Heart left ventricle (tissue), 16 donors: ENCODE measurements around the gene IL18BP. TPM values are rescaled to one million over a fixed set of nuclear protein-coding genes. Genes with fewer than 3 reads are reported as not detected.
A peak's percentile ranks its signal among the peaks of the same experiment; 100 is the strongest.

Source experiments
- ATAC-seq, 4 donors: fragments of 200-7000 bp; cut with Tn5 transposase; one replicate each; pipeline ENCODE4 v1.9.1; 2020 to 2022; ENCODE audit warnings: moderate library complexity in 4 of 4, mild to moderate bottlenecking in 3 of 4, moderate number of reproducible peaks in 1 of 4
- DNase-seq, 5 donors: peaks; one replicate each; pipeline ENCODE4 v3.0.0-alpha.2; 2020
- H3K27ac ChIP-seq, 12 donors: fragments of 200-600 bp; sonication (generic) in 4 of 12; one replicate each; pipeline versions ENCODE4 v1.5.0 to v1.8.0; 2016 to 2022; ENCODE audit warnings: mild to moderate bottlenecking in 2 of 12
- H3K27me3 ChIP-seq, 9 donors: fragments of 200-600 bp; sonication (generic) in 2 of 9; one replicate each; pipeline versions ENCODE4 v1.5.1 to v1.8.0; 2016 to 2022; ENCODE audit warnings: mild to moderate bottlenecking in 3 of 9
- H3K36me3 ChIP-seq, 9 donors: fragments of 200-600 bp; sonication (generic) in 2 of 9; one replicate each; pipeline versions ENCODE4 v1.5.0 to v1.8.0; 2018 to 2022; ENCODE audit warnings: mild to moderate bottlenecking in 2 of 9
- H3K4me1 ChIP-seq, 12 donors: fragments of 200-600 bp; sonication (generic) in 4 of 12; one replicate each; pipeline versions ENCODE4 v1.5.0 to v1.8.0; 2016 to 2022; ENCODE audit warnings: mild to moderate bottlenecking in 3 of 12
- H3K4me3 ChIP-seq, 12 donors: fragments of 200-600 bp; sonication (generic) in 4 of 12; one replicate each; pipeline versions ENCODE4 v1.5.0 to v1.8.0; 2017 to 2022; ENCODE audit warnings: mild to moderate bottlenecking in 9 of 12, moderate library complexity in 4 of 12
- H3K9me3 ChIP-seq, 12 donors: fragments of 200-600 bp; sonication (generic) in 4 of 12; one replicate each; pipeline versions ENCODE4 v1.5.0 to v1.8.0; 2016 to 2022; ENCODE audit warnings: mild to moderate bottlenecking in 1 of 12
- CTCF ChIP-seq, 12 donors: fragments of 200-600 bp; sonication (generic) in 4 of 12; IDR thresholded peaks; one replicate each; pipeline versions ENCODE4 v1.5.0 to v1.8.0; 2018 to 2022; ENCODE audit warnings: antibody characterized with exemption in 12 of 12, mild to moderate bottlenecking in 5 of 12
- POLR2A ChIP-seq, 2 donors: fragments of 450-650 bp; IDR thresholded peaks; one replicate each; pipeline ENCODE4 v1.6.1; 2017; ENCODE audit warnings: antibody characterized with exemption in 2 of 2, mild to moderate bottlenecking in 2 of 2, moderate library complexity in 2 of 2
- WGBS, 4 donors: extraction: QIAGEN DNeasy Blood & Tissue Kit in 2 of 4; methylation state at CpG; one replicate each; pipeline versions ENCODE4 v1.1.5 to v1.1.7; 2013 to 2018; 5-methylcytosine and 5-hydroxymethylcytosine counted together
- intact Hi-C, 10 donors: fragments of 100-400 bp; cut with DNase I; formaldehyde crosslinking; loops; one replicate each; pipeline versions ENCODE4 v1.11.1 to v1.14.2; 2022
- polyA plus RNA-seq, 2 donors: library from polyadenylated mRNA; stranded (reverse); fragments of 200-250 nt; gene quantifications; one replicate each; pipeline ENCODE4 v1.2.3, GENCODE V29; 2013
- total RNA-seq, 9 donors: library from RNA; depleted of rRNA in 2 of 9; stranded (reverse); fragments of >200 nt in 2 of 9; fragmentation: NEBNext Ultra II Directional in 3 of 9; extraction: Animal tissue kit (Norgen Biotek cat#: 25700) in 3 of 9; gene quantifications; one replicate each; pipeline versions ENCODE4 v1.1.0 to v1.2.4, GENCODE V29; 2016 to 2023
- donor health status: ischemic (EF 13 %, LVEDD 7.1; RV severe dilation, severe dysfunction).
- donor health status: healthy with polysubstance abuse.
- donor health status: DM: no; HTN: yes; CAD: no.
- donor health status: DM: no; HTN: no; CAD: no.
- donor health status: ischemic (EF 25% LVEDD 6.9; RV normal size, moderate dysfunction).
- donor health status: ischemic (EF 25% LVEDD 5.7; RV mildly dilated, moderate dysfunction).
- donor health status: healthy.
- donor health status: DM: yes; HTN: yes; CAD: no.
- donor health status: ischemic (EF 35%, LVEDD 5.7; RV mildly dilated, moderate dysfunction).
- donor health status: nonischemic (EF 11% LVEDD 7.7; RV severe dilation, severe dysfunction).
- donor health status: DM: yes; HTN: yes; CAD: no.
- donor health status: PGD.
- donor health status: ischemic (EF 29% LVEDD 5.4; RV normal size, mild dysfunction).
- donor health status: nonischemic (EF 23%, LVEDD 6.1; RV moderate dilation, normal function).

IL18BP gene
- total and polyA plus RNA-seq, 11 donors: 1.1 to 86.5 (median 4.4) TPM

- 86 to 93% (median 89%) methylated on average over 5 of the region's 5 CpGs for WGBS, 4 donors
Measured at GRCh38 chr11:72045849-72046248, 47.1 kb downstream of the IL18BP start.

GRCh38 chr11:72048766-72049460 lies 50.2 kb downstream of the IL18BP start:
- no peaks in the 10 kb centered on the region for H3K9me3 ChIP-seq
- DNase-seq: peak in 1 of 5 donors; percentile 19
- TF ChIP-seq CTCF (IDR thresholded peaks at IDR 0.05) (no peak), POLR2A (IDR thresholded peaks at IDR 0.05) (no peak)
- H3K27ac ChIP-seq: peak overlapping the region in 9 of 12 donors; percentile 2 to 58 (median 33)
- H3K27me3 ChIP-seq: no peaks in the 10 kb centered on the region
- intact Hi-C loops: no loop called here
- H3K36me3 ChIP-seq: peaks cover 0 to 32% (median 0%) of the 10 kb centered on the region in 9 donors
- WGBS, 4 donors: 81 to 92% (median 84%) methylated on average over 3 of the region's 3 CpGs
- peak in 1 of 4 donors; percentile 73 for ATAC-seq
- no peak overlapping the region for H3K4me3 ChIP-seq
- H3K4me1 ChIP-seq: peaks cover 0 to 12% (median 6%) of the 10 kb centered on the region in 12 donors

More at GRCh38 chr11:72045849-72046248, 47.1 kb downstream of the IL18BP start:
- intact Hi-C loops: no loop called here
- TF ChIP-seq POLR2A (IDR thresholded peaks at IDR 0.05) (no peak), CTCF (IDR thresholded peaks at IDR 0.05) (no peak)
- Histone ChIP-seq H3K36me3 (peaks cover 0 to 32% (median 0%) of the 10 kb centered on the region in 9 donors), H3K4me1 (peaks cover 0 to 30% (median 20%) of the 10 kb centered on the region in 12 donors), H3K27ac (peak overlapping the region in 1 of 12 donors; percentile 15), H3K9me3 (no peaks in the 10 kb centered on the region), H3K27me3 (no peaks in the 10 kb centered on the region), H3K4me3 (no peak overlapping the region)
- DNase-seq (no peak), ATAC-seq (no peak)

Other genes starting within 250 kb of the IL18BP start
- not detected for gene DEFB108B, start 165.7 kb upstream of the IL18BP start, total RNA-seq
- not detected for gene DEFB108B, start 165.7 kb upstream of the IL18BP start, polyA plus RNA-seq
- gene DEFB131B, start 120.5 kb upstream of the IL18BP start, total RNA-seq: not detected
- gene DEFB131B, start 120.5 kb upstream of the IL18BP start, polyA plus RNA-seq: not detected
- gene XNDC1N, start 70.3 kb upstream of the IL18BP start, total RNA-seq: 1 to 10 TPM in 7 of 9 donors, under 1 TPM in 1, not detected in 1; 0.95 to 5.3 (median 2.8) TPM
- 1 to 10 TPM; 1.2 to 2.9 TPM for gene XNDC1N, start 70.3 kb upstream of the IL18BP start, polyA plus RNA-seq
- gene RNF121, start 69.9 kb upstream of the IL18BP start, total RNA-seq: 10 to 100 TPM; 15.4 to 28.2 (median 22.0) TPM
- 10 to 100 TPM in 1 of 2 donors, 1 to 10 TPM in 1; 8.0 to 45.3 TPM for gene RNF121, start 69.9 kb upstream of the IL18BP start, polyA plus RNA-seq
- gene NUMA1, start 81.6 kb downstream of the IL18BP start, total RNA-seq: 100 to 1,000 TPM in 5 of 9 donors, 10 to 100 TPM in 4; 62.7 to 193 (median 101) TPM
- 100 to 1,000 TPM in 1 of 2 donors, 10 to 100 TPM in 1; 83.9 to 142 TPM for gene NUMA1, start 81.6 kb downstream of the IL18BP start, polyA plus RNA-seq
- 1 to 10 TPM; 2.0 to 8.3 (median 4.5) TPM for gene LRRC51, start 81.9 kb downstream of the IL18BP start, total RNA-seq
- gene LRRC51, start 81.9 kb downstream of the IL18BP start, polyA plus RNA-seq: 1 to 10 TPM; 3.0 to 9.3 TPM
- 100 to 1,000 TPM in 2 of 9 donors, 10 to 100 TPM in 7; 68.7 to 119 (median 84.8) TPM for gene LAMTOR1, start 104.4 kb downstream of the IL18BP start, total RNA-seq
- 100 to 1,000 TPM in 1 of 2 donors, 10 to 100 TPM in 1; 80.3 to 159 TPM for gene LAMTOR1, start 104.4 kb downstream of the IL18BP start, polyA plus RNA-seq
- under 1 TPM in 1 of 9 donors, not detected in 8; 0.23 TPM for gene TOMT, start 107.0 kb downstream of the IL18BP start, total RNA-seq
- gene TOMT, start 107.0 kb downstream of the IL18BP start, polyA plus RNA-seq: not detected
- gene ANAPC15, start 113.8 kb downstream of the IL18BP start, total RNA-seq: 10 to 100 TPM; 35.6 to 48.7 (median 40.1) TPM
- gene ANAPC15, start 113.8 kb downstream of the IL18BP start, polyA plus RNA-seq: 10 to 100 TPM; 37.4 to 82.7 TPM
- 1 to 10 TPM in 1 of 9 donors, under 1 TPM in 2, not detected in 6; 0.79 to 1.1 (median 0.90) TPM for gene FOLR3, start 136.8 kb downstream of the IL18BP start, total RNA-seq
- gene FOLR3, start 136.8 kb downstream of the IL18BP start, polyA plus RNA-seq: under 1 TPM in 1 of 2 donors, not detected in 1; 0.43 TPM
- under 1 TPM in 3 of 9 donors, not detected in 6; 0.21 to 0.79 (median 0.39) TPM for gene FOLR1, start 193.2 kb downstream of the IL18BP start, total RNA-seq
- gene FOLR1, start 193.2 kb downstream of the IL18BP start, polyA plus RNA-seq: under 1 TPM in 1 of 2 donors, not detected in 1; 0.08 TPM
- 100 to 1,000 TPM in 1 of 9 donors, 10 to 100 TPM in 7, 1 to 10 TPM in 1; 9.6 to 136 (median 18.0) TPM for gene FOLR2, start 217.9 kb downstream of the IL18BP start, total RNA-seq
- gene FOLR2, start 217.9 kb downstream of the IL18BP start, polyA plus RNA-seq: 1 to 10 TPM; 5.0 to 6.5 TPM
- gene INPPL1, start 225.9 kb downstream of the IL18BP start, total RNA-seq: 100 to 1,000 TPM in 5 of 9 donors, 10 to 100 TPM in 4; 94.7 to 146 (median 112) TPM
- 10 to 100 TPM; 73.2 to 89.1 TPM for gene INPPL1, start 225.9 kb downstream of the IL18BP start, polyA plus RNA-seq
- not detected for gene PHOX2A, start 245.3 kb downstream of the IL18BP start, total RNA-seq
- gene PHOX2A, start 245.3 kb downstream of the IL18BP start, polyA plus RNA-seq: not detected